Erythroblast (primary cell): Measurements from ENCODE around the gene DUS1L.

ENCODE experiments used
- GATA1 ChIP-seq: IDR thresholded peaks from 2 replicates; pipeline ENCODE4 v1.6.1; 2011; ENCODE audit warnings: low read depth, mild to moderate bottlenecking, control low read depth, low read length, moderate library complexity
- POLR2A ChIP-seq: IDR thresholded peaks from 2 replicates; pipeline ENCODE4 v1.6.1; 2011; ENCODE audit warnings: mild to moderate bottlenecking, low read length

GRCh38 chr17:82086941-82087906 is 21.6 kb upstream of the DUS1L start:
- TF ChIP-seq POLR2A (no peak), GATA1 (no peak)
